ENCODE measurements around the gene GRK2. TPM values are rescaled to one million over a fixed set of nuclear protein-coding genes. Genes with fewer than 3 reads are reported as not detected.
A peak's percentile ranks its signal among the peaks of the same experiment; 100 is the strongest.

The GRK2 gene
- total and polyA plus RNA-seq, 9 of the 15 experiments (the other 6 are each of a cell fraction or from before 2014, with no cell fraction given): 0.24 to 95.8 (median 56.5) TPM

DNA sequence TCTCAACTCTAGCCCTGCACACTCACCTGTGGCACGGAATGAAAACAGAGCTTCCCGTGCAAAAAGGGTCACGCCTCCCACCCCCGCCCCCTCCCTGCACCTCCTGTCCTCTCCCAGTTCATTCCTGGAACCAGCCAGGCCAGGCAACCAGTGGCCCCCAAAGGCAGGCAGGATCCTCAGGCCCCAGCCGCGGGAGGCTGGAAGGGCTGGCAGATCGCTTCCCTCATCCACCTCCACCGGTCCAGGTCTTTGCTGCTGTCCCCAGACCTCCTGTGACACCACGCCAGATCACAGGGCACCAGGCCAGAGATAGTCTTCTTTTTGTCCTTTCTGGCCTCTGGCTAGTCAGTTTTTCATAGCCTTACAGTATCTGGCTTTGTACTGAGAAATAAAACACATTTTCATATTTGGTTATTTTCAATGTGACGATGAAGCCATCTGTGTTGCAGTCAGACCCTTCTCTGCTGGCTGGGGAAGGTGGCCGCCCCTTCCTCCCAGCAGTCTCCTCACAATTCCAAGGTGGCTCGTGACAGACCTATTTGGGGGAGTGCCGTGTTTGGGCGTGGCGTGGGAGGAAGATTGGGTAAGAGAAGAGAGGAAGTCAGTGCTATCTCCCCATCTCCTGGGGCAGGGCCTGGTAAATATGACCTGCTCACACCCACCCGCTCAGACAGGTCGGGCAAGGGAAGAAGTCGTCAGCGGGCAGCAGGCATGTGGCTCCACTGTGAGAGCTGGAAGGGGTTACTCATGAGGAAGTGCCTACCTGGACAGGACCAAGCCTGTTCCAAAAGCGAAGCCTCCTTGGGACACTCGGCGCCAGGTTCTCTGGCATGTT, 46.1 kb downstream of the GRK2 start (continued):
- TF ChIP-seq IRF2 (CRISPR knock-in tag; IDR thresholded peaks at IDR 0.05): no peak
- TF ChIP-seq U2AF2 (optimal IDR thresholded peaks at IDR 0.05; ENCODE audit: low read depth, low read length): no peak
- TF ChIP-seq HMG20B (CRISPR knock-in tag; IDR thresholded peaks at IDR 0.05): no peak
- TF ChIP-seq CEBPB (tag; IDR thresholded peaks at IDR 0.05): peak; percentile 98
- TF ChIP-seq ZNF354B (CRISPR knock-in tag; IDR thresholded peaks at IDR 0.05): no peak
- TF ChIP-seq CXXC5 (CRISPR knock-in tag; IDR thresholded peaks at IDR 0.05): peak; percentile 41
- no peak for TF ChIP-seq MEF2A (IDR thresholded peaks at IDR 0.05; ENCODE audit: control insufficient read depth, low read depth, low read length)
- peak in 1 of 2 experiments; percentile 67; a peak in 2 of 4 replicates for TF ChIP-seq TBL1XR1 (IDR thresholded peaks at IDR 0.05; ENCODE audit: low read length in 2 of 2)
- peak; percentile 39; the same call in 1 of the 2 replicates for TF ChIP-seq CBFA2T3 (IDR thresholded peaks at IDR 0.05)
- TF ChIP-seq, protein P1, sequence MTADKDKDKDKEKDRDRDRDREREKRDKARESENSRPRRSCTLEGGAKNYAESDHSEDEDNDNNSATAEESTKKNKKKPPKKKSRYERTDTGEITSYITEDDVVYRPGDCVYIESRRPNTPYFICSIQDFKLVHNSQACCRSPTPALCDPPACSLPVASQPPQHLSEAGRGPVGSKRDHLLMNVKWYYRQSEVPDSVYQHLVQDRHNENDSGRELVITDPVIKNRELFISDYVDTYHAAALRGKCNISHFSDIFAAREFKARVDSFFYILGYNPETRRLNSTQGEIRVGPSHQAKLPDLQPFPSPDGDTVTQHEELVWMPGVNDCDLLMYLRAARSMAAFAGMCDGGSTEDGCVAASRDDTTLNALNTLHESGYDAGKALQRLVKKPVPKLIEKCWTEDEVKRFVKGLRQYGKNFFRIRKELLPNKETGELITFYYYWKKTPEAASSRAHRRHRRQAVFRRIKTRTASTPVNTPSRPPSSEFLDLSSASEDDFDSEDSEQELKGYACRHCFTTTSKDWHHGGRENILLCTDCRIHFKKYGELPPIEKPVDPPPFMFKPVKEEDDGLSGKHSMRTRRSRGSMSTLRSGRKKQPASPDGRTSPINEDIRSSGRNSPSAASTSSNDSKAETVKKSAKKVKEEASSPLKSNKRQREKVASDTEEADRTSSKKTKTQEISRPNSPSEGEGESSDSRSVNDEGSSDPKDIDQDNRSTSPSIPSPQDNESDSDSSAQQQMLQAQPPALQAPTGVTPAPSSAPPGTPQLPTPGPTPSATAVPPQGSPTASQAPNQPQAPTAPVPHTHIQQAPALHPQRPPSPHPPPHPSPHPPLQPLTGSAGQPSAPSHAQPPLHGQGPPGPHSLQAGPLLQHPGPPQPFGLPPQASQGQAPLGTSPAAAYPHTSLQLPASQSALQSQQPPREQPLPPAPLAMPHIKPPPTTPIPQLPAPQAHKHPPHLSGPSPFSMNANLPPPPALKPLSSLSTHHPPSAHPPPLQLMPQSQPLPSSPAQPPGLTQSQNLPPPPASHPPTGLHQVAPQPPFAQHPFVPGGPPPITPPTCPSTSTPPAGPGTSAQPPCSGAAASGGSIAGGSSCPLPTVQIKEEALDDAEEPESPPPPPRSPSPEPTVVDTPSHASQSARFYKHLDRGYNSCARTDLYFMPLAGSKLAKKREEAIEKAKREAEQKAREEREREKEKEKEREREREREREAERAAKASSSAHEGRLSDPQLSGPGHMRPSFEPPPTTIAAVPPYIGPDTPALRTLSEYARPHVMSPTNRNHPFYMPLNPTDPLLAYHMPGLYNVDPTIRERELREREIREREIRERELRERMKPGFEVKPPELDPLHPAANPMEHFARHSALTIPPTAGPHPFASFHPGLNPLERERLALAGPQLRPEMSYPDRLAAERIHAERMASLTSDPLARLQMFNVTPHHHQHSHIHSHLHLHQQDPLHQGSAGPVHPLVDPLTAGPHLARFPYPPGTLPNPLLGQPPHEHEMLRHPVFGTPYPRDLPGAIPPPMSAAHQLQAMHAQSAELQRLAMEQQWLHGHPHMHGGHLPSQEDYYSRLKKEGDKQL (CRISPR knock-in tag; IDR thresholded peaks at IDR 0.05; ENCODE audit: borderline replicate concordance): no peak
- peak; percentile 69 for TF ChIP-seq HES1 (IDR thresholded peaks at IDR 0.05; ENCODE audit: low read depth)
- TF ChIP-seq, protein P2, sequence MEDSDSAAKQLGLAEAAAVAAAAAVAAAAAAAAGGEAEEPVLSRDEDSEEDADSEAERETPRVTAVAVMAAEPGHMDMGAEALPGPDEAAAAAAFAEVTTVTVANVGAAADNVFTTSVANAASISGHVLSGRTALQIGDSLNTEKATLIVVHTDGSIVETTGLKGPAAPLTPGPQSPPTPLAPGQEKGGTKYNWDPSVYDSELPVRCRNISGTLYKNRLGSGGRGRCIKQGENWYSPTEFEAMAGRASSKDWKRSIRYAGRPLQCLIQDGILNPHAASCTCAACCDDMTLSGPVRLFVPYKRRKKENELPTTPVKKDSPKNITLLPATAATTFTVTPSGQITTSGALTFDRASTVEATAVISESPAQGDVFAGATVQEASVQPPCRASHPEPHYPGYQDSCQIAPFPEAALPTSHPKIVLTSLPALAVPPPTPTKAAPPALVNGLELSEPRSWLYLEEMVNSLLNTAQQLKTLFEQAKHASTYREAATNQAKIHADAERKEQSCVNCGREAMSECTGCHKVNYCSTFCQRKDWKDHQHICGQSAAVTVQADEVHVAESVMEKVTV (CRISPR knock-in tag; IDR thresholded peaks at IDR 0.05): no peak
- TF ChIP-seq NFE2L1 (tag; IDR thresholded peaks at IDR 0.05; ENCODE audit: borderline replicate concordance, low read depth): no peak
- no peak for TF ChIP-seq DIDO1 (tag; IDR thresholded peaks at IDR 0.05; ENCODE audit: low read depth)
- no peak for TF ChIP-seq CHD4 (IDR thresholded peaks at IDR 0.05; ENCODE audit: insufficient read depth, insufficient replicate concordance, low read depth, low read length, poor library complexity, severe bottlenecking)
- TF ChIP-seq ZNF3 (CRISPR knock-in tag; IDR thresholded peaks at IDR 0.05): no peak
- peak; percentile 66 for TF ChIP-seq RBFOX2 (IDR thresholded peaks at IDR 0.05; ENCODE audit: low read depth, low read length)
- TF ChIP-seq ZFX (CRISPR knock-in tag; IDR thresholded peaks at IDR 0.05): peak; percentile 59
- no peak for TF ChIP-seq ZNF408 (CRISPR knock-in tag; IDR thresholded peaks at IDR 0.05; ENCODE audit: low read depth)
- no peak; the same call in 1 of the 2 replicates for TF ChIP-seq NFRKB (IDR thresholded peaks at IDR 0.05; ENCODE audit: low read depth)
- no peak for TF ChIP-seq BDP1 (IDR thresholded peaks at IDR 0.05; ENCODE audit: insufficient read depth, insufficient read length)

All from K562 (cell line).